ENCODE data around the gene MACF1.
"Not testable (repeated sequence)": the region's sequence is repeated elsewhere in the genome, so short reads cannot be mapped to it uniquely, and the experiment has no call there.

Gene MACF1

DNA sequence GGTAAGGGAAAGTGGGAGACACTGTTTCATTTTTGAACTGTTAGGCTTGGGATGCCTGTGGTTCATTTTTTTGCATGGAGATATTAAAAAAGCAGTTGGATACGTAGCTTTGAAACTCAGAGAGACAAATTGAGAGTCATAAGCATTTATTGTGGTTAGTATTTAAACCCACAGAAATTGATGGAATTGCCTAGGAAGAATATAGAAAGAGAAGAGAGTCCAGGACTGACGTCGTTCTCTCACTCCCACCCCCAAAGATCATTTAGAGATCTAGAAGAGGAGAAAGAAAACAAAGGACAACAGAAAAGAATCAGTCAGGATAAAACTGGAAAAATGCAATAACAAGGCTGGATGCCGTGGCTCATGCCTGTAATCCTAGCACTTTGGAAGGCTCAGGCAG lies 213.7 kb downstream of the MACF1 start:
- DNase-seq (ENCODE audit: low spot score): no peak

DNA sequence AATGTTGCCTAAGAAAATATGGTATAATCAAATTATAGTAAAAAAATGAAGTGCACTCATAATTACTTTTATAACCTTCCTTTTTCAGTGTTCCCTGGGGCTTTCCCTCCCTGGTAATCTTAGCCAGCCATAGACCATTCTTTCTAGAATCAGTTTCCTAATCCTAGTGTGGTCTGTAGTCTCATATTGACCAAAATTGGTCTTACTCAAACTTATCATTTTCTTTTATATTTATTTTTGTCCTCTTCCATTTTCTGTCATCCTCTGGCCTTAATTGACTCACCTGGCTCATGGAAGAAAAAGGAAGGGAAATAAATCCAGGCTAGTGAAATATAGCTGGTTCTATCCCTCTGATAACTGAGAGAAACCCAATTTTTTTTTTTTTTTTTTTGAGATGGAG lies 216.0 kb downstream of the MACF1 start:
- no peak for DNase-seq (ENCODE audit: low spot score)

DNA sequence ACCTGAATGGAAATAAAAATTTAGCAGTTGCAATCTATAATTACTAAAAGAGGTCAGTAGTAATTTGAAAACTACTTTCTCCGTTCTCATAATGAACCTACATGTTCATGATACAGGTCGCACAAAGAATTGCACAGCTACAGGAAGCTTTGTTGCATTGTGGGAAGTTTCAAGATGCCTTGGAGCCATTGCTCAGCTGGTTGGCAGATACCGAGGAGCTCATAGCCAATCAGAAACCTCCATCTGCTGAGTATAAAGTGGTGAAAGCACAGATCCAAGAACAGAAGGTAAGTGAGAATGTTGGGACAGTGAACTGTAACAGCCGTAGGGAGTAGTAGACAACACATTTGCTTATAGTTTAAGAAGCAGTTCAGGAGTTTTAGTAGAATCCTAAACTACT lies 218.1 kb downstream of the MACF1 start:
- no peak for DNase-seq (ENCODE audit: low spot score)

DNA sequence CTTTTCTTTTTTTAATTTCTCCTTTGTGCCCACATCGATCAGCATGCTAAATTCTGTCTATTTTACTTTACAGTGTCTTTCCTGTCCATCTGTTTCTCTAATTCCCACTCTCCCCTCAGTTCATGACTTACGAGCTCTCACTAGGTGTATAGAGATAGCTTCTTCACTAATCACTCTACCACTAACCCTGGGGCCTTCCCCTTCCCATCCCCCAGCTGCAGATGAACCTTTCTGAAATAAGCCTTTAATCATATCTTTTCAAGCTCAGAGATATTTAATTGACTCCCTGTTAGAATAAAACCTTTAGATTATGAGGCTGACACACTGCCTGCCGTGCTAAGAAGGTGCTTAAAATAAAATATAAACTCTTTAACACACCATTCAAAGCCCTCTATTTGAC lies 220.7 kb downstream of the MACF1 start:
- DNase-seq (ENCODE audit: low spot score): no peak

DNA sequence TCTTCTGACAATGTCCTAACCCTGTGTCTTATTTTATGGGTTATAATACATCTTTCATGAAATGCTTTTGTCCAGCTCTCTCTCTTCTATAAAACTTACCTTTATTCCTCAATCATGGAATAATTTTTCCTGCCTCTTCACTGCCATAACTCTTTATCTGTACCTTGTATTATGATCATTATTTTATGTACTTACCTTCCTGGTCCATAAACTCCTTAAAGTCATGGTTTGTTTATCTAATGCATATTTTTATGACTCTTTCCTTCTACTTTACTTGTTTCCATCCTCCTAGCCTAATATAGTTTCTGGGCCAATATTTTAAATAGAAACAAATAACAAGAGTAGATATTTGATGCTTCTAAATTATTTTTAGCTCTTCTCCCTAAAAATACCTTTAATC lies 221.1 kb downstream of the MACF1 start:
- no peak for DNase-seq (ENCODE audit: low spot score)

DNA sequence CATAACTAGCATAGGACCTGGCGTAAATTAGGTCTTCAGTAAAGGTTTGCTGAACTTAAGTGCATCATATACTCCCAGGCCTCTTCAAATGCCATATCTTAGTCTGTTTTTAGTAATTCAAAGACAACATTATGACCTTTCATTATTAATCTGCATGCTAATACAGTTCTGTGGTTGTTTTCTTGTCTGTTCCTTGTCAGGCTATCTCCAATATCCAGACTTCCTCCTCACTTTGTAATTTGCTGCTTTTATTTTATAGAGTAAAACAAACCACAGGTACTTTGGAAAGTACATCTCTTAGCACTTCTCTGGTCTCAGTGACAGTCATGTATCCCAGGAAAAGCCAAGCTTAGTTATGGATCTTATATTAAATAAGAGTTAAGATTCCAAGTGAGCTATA lies 221.9 kb downstream of the MACF1 start:
- DNase-seq (ENCODE audit: low spot score): no peak

DNA sequence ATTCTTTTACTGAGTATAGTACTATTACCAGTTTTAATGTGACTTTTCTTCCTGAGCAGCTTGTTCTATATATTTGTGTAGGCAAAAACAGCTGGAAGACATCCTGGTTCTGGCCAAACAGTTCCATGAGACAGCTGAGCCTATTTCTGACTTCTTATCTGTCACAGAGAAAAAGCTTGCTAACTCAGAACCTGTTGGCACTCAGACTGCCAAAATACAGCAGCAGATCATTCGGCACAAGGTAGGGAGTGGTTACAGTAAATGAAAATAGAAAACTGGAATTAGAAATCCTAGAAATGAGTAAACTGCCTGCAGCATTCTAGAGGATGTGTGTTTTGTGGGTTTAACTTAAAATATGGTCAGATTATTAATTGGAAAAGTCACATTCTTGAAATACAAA lies 222.9 kb downstream of the MACF1 start:
- no peak for DNase-seq (ENCODE audit: low spot score)

DNA sequence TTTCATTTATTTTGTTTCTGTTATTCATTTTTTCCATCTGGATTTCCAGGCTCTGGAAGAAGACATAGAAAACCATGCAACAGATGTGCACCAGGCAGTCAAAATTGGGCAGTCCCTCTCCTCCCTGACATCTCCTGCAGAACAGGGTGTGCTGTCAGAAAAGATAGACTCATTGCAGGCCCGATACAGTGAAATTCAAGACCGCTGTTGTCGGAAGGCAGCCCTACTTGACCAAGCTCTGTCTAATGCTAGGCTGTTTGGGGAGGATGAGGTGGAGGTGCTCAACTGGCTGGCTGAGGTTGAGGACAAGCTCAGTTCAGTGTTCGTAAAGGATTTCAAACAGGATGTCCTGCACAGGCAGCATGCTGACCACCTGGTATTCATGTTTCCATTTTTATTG lies 223.4 kb downstream of the MACF1 start:
- DNase-seq (ENCODE audit: low spot score): no peak

DNA sequence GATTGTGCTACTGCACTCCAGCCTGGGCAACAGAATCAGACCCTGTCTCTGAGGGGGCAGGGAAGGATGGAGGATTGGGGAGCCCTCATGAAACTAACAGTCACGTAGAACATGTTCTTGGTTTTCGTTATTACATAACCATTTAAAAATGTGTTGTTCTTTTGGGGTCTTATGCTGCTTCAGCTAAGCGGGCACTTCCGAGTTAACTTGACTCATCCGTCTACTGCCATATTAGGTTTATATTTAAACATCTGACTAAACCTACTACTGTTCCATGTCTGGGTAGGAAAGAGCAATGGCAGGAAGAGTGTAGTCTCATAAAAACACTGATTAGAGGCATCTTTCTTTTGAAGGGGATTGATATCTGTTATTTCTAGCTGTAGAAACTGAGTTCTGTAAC lies 227.4 kb downstream of the MACF1 start:
- no peak for DNase-seq (ENCODE audit: low spot score)

DNA sequence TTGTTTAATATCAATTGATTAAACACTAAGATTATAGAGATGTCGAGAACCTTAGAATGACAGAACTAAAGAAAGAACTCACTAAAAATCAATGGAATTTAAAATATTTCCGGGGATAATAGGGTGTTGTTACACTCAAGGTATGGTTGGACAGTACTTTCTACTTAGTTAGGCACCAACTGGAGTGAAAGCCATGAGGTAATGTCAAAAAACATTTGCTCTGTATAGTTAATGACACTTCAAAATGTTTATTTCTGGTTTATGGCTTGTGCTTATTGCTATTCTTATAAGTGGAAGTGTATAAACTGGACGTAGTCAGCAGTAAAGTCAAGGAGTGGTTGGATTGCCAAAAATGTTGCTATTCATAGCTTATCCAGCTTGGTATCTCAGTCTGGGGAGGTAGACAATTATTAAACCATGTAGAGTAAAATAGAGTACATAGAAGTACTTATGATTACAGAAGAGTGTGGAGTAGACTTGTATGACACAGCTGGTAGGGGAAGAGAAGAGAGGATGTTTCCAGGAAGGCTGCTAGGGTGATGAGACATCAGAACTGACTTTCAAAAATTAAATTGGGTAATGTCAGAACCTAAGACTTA lies 230.4 kb downstream of the MACF1 start:
- no peak for DNase-seq (ENCODE audit: low spot score)

DNA sequence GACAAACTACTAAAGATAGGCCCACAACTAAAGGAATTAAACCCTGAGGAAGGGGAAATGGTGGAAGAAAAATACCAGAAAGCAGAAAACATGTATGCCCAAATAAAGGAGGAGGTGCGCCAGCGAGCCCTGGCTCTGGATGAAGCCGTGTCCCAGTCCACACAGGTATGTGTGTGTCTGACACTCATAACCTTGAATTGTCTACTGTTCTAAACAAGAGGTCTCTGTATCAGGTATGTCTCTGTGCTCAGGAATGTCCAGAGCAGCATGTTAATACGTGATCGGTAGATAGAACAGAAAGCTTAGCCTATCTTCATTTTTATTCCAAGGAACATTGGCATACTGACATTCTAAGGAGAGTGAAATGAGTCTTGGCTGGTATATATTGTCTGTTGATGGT lies 231.1 kb downstream of the MACF1 start:
- no peak for DNase-seq (ENCODE audit: low spot score)

DNA sequence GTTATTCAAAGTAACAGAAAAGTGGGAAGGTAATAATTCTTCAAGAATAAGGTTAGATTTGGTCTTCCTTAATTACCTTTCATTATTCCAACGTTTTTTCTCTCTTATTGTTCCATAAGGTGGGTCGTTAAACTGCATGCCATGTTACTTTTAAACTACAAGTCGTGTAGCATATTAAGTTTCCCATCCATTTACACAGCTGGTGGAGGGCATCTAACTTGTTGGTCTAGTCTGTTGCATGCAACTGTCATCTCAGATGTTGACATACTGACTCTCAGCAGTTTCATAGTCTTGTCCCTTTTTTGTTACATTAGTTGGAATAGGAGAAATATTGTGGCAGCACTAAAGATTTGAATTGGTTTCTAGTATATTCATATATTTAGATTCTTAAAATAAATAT lies 232.3 kb downstream of the MACF1 start:
- DNase-seq (ENCODE audit: low spot score): no peak

DNA sequence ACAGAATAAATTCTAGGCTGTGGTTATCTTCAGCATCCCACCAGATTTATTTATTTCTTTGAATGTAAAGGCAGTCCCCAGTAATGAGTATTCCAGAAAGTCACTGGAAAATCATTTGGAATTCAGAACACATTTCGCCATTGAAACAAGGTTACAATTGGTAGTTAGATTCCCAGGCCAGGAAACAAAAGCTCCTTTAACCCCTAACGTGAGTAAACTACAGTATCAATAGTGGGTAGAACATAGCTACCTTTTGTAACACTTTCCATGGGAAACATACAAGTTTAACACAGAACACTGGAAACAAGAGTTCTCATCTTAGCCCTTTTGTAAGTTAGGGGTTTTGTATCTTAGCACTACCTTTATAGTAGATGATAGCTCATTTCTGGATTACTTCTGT lies 233.5 kb downstream of the MACF1 start:
- DNase-seq (ENCODE audit: low spot score): no peak

DNA sequence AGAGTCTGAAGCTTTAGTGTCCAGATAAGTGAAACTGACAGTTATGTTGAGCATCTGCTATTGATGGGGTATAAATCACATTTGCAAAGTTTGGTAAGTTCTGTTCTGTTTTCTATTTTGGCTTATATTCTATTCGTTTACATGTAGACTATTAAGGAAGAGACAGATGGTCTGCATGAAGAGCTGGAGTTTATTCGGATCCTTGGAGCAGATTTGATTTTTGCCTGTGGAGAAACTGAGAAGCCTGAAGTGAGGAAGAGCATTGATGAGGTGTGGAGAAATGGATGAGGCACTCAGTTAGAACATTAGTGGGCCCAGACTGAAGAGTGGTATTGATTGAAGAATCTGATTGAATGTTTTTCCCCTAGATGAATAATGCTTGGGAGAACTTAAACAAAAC lies 236.4 kb downstream of the MACF1 start:
- DNase-seq (ENCODE audit: low spot score): no peak

DNA sequence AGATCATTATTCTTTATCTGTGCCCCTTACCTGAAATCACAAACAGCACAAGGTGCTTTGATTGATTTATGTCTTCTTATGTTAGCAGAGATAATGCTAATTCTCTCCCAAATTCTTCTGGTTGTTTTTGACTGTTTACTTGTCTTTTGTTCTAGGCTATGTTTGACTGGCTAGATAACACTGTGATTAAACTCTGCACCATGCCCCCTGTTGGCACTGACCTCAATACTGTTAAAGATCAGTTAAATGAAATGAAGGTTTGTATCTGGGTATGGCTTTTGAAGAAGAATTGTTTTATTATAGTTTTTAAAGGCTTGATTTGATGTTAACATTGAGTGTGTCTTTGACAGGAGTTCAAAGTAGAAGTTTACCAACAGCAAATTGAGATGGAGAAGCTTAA lies 237.3 kb downstream of the MACF1 start:
- no peak for DNase-seq (ENCODE audit: low spot score)

DNA sequence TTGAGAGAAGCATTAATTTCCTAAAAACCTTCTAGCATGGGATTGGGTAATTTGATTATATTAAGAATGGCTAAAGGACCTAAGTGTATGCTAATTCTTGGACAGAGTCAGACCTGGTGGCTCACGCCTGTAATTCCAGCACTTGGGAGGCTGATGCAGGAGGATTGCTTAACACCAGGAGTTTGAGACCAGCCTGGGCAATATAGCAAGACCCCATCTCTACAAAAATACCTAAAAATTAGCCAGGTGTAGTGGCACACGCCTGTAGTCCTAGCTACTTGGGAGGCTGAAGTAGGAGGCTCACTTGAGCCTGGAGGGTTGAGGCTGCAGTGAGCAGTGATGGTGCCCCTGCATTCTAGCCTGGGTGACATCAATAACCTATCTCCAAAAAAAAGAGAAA lies 241.1 kb downstream of the MACF1 start:
- DNase-seq (ENCODE audit: low spot score): no peak

DNA sequence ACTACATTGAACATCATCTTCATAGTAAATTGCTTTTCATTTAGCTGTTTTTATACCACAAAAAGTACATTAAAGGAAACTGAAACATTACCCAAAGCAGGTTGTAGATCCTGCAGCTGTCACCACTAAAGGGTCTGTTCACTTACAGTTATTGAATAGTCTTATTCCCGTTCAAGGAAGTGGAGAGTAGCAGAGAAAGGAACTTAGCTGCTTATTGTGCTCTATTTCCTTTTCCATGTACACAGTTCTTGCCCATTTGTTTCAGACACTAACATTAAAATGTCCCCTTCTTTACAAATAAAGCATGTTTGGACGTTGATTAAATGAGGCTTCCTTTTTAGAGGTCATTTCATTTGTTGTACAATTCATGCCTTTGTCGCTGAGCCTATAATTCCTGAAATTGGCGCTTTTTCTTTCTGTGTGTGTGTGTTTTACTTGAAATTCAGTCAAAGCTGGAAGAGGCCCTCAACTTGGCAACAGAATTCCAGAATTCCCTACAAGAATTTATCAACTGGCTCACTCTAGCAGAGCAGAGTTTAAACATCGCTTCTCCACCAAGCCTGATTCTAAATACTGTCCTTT lies 242.6 kb downstream of the MACF1 start:
- no peak for DNase-seq (ENCODE audit: low spot score)

DNA sequence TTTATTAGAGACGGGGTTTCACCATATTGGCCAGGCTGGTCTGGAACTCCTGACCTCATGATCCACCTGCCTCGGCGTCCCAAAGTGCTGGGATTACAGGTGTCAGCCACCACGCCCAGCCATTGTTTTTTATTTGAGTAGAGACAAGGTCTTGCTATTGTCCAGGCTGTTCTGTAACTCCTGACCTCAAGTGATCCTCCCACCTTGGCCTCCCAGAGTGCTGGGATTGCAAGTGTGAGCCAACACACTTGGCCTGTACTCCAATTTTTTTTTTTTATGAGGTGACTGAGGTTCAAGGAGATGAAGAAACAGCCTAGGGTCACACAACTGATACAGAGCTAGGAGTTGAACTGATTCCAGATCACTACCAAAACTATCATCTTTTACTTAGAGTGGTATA lies 245.5 kb downstream of the MACF1 start:
- not testable (repeated sequence) for DNase-seq (ENCODE audit: low spot score)

DNA sequence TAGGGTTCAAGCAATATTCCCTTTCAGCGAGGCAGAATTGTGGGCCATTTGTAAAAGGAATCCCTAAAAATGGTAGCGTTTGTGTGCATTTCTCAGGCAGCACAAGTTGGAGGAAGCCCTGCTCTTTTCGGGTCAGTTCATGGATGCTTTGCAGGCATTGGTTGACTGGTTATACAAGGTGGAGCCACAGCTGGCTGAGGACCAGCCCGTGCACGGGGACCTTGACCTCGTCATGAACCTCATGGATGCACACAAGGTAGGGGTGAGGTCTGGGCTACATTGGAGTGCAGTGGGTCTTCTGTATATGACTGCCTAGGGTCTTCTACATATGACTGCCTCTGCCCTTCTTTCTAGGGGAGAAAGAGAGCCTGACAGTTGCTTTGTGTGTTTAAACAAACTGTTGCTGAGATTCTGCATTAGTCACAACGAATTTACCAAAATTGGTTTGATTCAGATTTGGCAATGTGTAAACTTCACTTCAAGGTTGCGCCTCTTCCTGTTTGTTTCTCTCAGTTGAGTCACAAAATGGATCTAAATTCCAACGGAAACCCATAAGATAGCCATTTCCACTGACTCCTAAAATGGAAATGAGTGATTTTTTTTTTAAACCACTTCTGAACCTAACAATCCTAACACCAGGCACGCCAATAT lies 246.6 kb downstream of the MACF1 start:
- DNase-seq (ENCODE audit: low spot score): no peak

DNA sequence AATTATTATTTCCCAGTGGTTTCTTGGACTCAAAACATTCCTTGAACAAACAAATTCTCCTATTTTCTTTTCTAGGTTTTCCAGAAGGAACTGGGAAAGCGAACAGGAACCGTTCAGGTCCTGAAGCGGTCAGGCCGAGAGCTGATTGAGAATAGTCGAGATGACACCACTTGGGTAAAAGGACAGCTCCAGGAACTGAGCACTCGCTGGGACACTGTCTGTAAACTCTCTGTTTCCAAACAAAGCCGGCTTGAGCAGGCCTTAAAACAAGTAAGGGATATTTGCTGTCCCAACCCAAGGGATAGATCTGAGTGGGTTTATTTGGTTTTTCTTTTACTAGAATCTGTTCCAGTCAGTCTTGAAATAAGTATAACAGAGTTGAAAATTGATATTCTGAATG lies 247.6 kb downstream of the MACF1 start:
- DNase-seq (ENCODE audit: low spot score): no peak

DNA sequence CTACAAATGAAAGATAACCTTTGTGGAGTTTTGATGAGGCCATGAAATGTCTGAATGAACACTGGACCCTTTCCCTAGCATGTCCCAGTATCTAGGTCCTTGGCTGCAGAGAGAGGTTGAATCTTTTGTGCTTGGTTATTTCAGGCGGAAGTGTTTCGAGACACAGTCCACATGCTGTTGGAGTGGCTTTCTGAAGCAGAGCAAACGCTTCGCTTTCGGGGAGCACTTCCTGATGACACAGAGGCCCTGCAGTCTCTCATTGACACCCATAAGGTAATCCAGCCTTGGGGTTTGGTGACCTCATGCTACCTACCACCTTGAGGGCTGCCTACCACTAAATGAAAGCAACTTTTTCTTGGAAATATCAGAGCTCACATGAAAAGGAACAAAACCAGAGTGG lies 248.0 kb downstream of the MACF1 start:
- no peak for DNase-seq (ENCODE audit: low spot score)

DNA sequence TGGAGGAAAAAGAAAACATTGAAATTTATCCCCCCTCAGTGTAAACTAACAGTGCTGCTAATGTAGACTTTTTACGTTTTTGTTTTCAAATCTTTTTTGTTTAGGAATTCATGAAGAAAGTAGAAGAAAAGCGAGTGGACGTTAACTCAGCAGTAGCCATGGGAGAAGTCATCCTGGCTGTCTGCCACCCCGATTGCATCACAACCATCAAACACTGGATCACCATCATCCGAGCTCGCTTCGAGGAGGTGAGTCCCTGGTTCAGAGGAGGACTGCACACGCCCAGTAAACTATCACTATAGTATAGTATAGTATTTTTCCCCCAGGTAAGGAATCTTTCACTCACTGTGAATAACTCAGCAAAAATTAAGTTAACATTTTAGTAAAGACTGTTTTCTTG lies 249.1 kb downstream of the MACF1 start:
- DNase-seq (ENCODE audit: low spot score): no peak

DNA sequence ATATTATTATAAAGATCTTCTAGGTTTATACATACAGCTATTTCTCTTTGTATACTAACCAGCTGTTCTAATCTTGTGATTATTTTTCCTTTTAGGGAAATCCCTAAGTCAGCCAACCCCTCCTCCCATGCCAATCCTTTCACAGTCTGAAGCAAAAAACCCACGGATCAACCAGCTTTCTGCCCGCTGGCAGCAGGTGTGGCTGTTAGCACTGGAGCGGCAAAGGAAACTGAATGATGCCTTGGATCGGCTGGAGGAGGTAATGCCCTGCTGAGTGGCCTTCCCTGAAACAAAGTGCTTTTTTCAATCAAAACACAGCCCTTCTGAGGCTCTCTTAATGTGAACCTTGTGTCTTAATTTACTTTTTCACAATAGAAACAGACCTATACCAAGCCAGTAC lies 254.5 kb downstream of the MACF1 start:
- DNase-seq (ENCODE audit: low spot score): no peak

DNA sequence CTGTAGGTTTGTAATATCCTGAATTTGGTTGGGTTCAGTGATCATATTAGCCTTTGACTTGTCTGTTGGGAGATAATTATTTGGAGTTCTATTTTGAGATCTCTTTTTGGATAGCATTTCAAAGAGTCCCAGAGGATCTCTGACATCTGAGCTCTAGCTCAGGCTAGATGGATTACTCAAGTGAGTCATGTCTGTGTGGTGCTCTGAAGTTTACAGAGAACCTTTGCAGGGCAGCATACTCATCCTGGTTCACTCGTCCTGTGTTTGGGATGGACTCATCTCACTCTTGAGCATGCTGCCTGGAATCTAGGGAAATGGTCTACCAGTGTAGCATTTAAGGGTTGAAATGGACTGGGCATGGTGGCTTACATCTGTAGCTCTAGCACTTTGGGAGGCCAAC lies 257.6 kb downstream of the MACF1 start:
- DNase-seq (ENCODE audit: low spot score): no peak

Data from CD4-positive, alpha-beta T cell treated with Interleukin-6 at 100 ng/mL for 8 hours (primary cell).